Loucy (cell line): ENCODE results near the gene CORO1C.
"Not testable (repeated sequence)": the region's sequence is repeated elsewhere in the genome, so short reads cannot be mapped to it uniquely, and the experiment has no call there.

Experiments used
- H2AFZ ChIP-seq: fragments of 200-600 bp; sonication (generic); 2 replicates; pipeline ENCODE4 v1.6.0; 2016; ENCODE audit warnings: antibody characterized with exemption, mild to moderate bottlenecking, low read length, moderate library complexity
- H3F3A ChIP-seq: fragments of 200-600 bp; 2 replicates; pipeline ENCODE4 v1.6.0; 2016; ENCODE audit warnings: antibody characterized with exemption, low read depth, mild to moderate bottlenecking
- H3K27me3 ChIP-seq: fragments of 200-600 bp; sonication (generic); 2 replicates; pipeline ENCODE4 v1.6.1; 2014; ENCODE audit warnings: low read length, mild to moderate bottlenecking; ENCODE audit not compliant: insufficient read depth, poor library complexity, severe bottlenecking
- H3K36me3 ChIP-seq: fragments of 200-600 bp; sonication (generic); 2 replicates; pipeline ENCODE4 v1.6.1; 2016; ENCODE audit warnings: low read length; ENCODE audit not compliant: insufficient read depth
- H3K4me1 ChIP-seq: fragments of 200-600 bp; sonication (generic); 2 replicates; pipeline ENCODE4 v1.5.1; 2014; ENCODE audit warnings: low read length, mild to moderate bottlenecking; ENCODE audit not compliant: insufficient read depth, poor library complexity, severe bottlenecking
- H3K4me2 ChIP-seq: fragments of 200-600 bp; sonication (generic); 2 replicates; pipeline ENCODE4 v1.6.0; 2014; ENCODE audit warnings: antibody characterized with exemption, low read length, low read depth, mild to moderate bottlenecking; ENCODE audit not compliant: poor library complexity, severe bottlenecking
- H3K4me3 ChIP-seq: fragments of 200-600 bp; sonication (generic); 2 replicates; pipeline ENCODE4 v1.5.1; 2014; ENCODE audit warnings: low read length, mild to moderate bottlenecking, mixed read lengths; ENCODE audit not compliant: poor library complexity, severe bottlenecking
- H3K79me2 ChIP-seq: fragments of 200-600 bp; sonication (generic); 2 replicates; pipeline ENCODE4 v1.6.1; 2014; ENCODE audit warnings: low read length; ENCODE audit not compliant: insufficient read depth
- H3K9ac ChIP-seq: fragments of 200-600 bp; sonication (generic); 2 replicates; pipeline ENCODE4 v1.6.0; 2014; ENCODE audit warnings: mild to moderate bottlenecking, low read depth, low read length, moderate library complexity; ENCODE audit not compliant: poor library complexity, severe bottlenecking
- H3K9me2 ChIP-seq: fragments of 200-600 bp; sonication (generic); replicated peaks from 2 replicates; pipeline ENCODE4 v1.6.1; 2016; ENCODE audit warnings: low read depth, low read length, mixed read lengths
- H3K9me3 ChIP-seq: fragments of 200-600 bp; sonication (generic); 2 replicates; pipeline ENCODE4 v1.6.1; 2014; ENCODE audit warnings: mild to moderate bottlenecking, antibody characterized with exemption, low read length, low read depth; ENCODE audit not compliant: insufficient read depth
- H4K20me1 ChIP-seq: fragments of 200-600 bp; sonication (generic); 2 replicates; pipeline ENCODE4 v1.6.0; 2014; ENCODE audit warnings: antibody characterized with exemption, low read length, mild to moderate bottlenecking; ENCODE audit not compliant: insufficient read depth, poor library complexity, severe bottlenecking
- EZH2phosphoT487 ChIP-seq: fragments of 200-600 bp; IDR thresholded peaks from 2 replicates; pipeline ENCODE4 v1.6.1; 2018; ENCODE audit warnings: antibody characterized with exemption, mild to moderate bottlenecking, moderate library complexity, borderline replicate concordance
- TF ChIP-seq, protein P1 (sequence below): fragments of 200-600 bp; sonication (generic); conservative IDR thresholded peaks from 2 replicates; pipeline ENCODE4 v1.5.1; 2014; ENCODE audit warnings: mild to moderate bottlenecking, antibody characterized with exemption, low read length

The CORO1C gene

DNA sequence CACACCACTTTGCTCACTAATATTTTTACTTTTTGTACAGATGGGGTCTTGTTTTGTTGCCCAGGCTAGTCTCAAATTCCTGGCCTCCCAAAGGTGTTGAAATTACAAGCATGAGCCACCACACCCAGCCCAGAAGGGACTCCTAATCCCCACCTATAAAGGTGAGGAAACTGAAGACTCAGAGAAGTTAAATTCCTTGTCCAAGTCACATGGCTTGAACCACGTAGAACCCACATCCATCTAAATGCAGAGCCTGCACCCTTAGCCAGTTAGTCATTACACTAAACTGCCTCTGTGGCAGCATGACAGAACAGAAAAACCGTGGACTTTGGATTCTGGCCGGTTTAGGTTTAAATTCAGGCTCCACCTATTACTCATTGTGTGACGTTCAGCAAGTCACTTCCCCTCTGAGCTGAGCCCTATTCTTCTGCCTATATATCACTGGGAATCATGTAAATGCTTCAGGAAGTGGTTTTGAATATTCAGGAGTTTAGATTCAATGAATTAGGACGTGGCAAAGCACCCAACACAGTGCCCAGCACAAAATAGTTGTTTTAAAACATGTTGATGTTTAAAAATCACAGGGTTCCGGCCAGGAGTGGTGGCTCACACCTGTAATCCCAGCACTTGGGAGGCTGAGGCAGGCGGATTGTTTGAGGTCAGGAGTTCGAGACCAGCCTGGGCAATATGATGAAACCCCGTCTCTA, 3.0 kb upstream of the CORO1C start:
- no peaks in the 10 kb centered on the region for H3K36me3 ChIP-seq
- peaks cover 17% of the 10 kb centered on the region for H3K4me1 ChIP-seq
- H3K9me3 ChIP-seq, result no peaks in the 10 kb centered on the region
- H4K20me1 ChIP-seq, result peaks cover 16% of the 10 kb centered on the region
- TF ChIP-seq, protein P1, sequence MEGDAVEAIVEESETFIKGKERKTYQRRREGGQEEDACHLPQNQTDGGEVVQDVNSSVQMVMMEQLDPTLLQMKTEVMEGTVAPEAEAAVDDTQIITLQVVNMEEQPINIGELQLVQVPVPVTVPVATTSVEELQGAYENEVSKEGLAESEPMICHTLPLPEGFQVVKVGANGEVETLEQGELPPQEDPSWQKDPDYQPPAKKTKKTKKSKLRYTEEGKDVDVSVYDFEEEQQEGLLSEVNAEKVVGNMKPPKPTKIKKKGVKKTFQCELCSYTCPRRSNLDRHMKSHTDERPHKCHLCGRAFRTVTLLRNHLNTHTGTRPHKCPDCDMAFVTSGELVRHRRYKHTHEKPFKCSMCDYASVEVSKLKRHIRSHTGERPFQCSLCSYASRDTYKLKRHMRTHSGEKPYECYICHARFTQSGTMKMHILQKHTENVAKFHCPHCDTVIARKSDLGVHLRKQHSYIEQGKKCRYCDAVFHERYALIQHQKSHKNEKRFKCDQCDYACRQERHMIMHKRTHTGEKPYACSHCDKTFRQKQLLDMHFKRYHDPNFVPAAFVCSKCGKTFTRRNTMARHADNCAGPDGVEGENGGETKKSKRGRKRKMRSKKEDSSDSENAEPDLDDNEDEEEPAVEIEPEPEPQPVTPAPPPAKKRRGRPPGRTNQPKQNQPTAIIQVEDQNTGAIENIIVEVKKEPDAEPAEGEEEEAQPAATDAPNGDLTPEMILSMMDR, result no peak
- TF ChIP-seq EZH2phosphoT487, result no peak
- no peak overlapping the region for H3K4me3 ChIP-seq
- no peaks in the 10 kb centered on the region for H3F3A ChIP-seq
- peak overlapping the region; percentile 6; the same call in 1 of the 2 replicates for H2AFZ ChIP-seq
- no peak overlapping the region for H3K4me2 ChIP-seq
- no peaks in the 10 kb centered on the region for H3K9me2 ChIP-seq
- no peaks in the 10 kb centered on the region for H3K27me3 ChIP-seq
- peaks cover 19% of the 10 kb centered on the region for H3K79me2 ChIP-seq
- no peak overlapping the region for H3K9ac ChIP-seq

DNA sequence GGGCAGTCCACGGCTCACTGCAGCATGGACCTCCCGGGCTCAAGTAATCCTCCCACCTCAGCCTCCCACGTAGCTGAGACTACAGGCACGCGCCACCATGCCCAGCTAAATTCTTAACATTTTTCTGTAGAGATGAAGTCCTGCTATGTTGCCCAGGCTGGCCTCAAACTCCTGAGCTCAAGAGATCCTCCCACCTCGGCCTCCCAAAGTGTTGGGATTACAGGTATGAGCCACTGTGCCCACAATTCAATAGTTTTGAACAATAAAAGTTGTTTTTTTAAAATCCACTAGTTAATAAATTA, 1.9 kb upstream of the CORO1C start:
- not testable (repeated sequence) for H2AFZ ChIP-seq

DNA sequence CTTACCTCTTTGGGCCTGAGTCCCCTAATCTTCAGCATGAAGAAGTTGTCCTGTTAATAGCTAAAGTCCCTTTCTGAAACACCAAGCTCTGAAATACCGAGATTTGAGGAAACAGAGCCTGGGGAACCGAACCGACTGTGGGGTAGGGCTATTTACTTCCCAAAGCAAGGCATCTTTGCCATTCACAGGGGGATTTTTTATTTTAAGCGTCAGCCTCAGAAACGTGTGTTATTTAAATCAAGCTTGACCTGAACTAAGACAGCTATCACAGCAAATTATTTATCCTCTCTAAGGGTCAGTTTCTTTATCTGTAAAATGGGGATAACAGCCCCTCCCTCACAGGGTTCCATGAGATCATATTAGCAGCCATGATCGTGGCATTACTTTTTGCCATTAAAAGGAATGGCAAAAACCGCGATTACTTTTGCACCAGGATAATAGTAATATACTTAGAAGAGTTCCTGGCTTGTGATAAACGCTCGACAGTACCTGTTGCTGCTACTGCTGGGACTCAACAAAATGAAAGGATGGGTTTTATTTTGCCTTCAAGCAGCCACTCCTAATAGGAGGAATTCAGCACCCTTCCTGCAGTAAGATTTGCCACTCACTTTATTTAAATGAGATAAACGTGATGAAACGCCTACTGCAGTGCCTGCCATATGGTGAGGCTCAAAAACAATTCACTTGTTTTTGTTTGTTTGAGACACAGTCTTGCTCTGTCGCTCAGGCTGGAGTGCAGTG, 1.3 kb upstream of the CORO1C start:
- peaks cover 36% of the 10 kb centered on the region for H3K79me2 ChIP-seq
- no peaks in the 10 kb centered on the region for H3F3A ChIP-seq
- no peaks in the 10 kb centered on the region for H3K9me2 ChIP-seq
- H3K27me3 ChIP-seq, result no peaks in the 10 kb centered on the region
- H3K4me2 ChIP-seq, result peak overlapping the region; percentile 57
- H3K4me3 ChIP-seq, result peak overlapping the region; percentile 92
- H3K4me1 ChIP-seq, result peaks cover 34% of the 10 kb centered on the region
- H3K36me3 ChIP-seq, result no peaks in the 10 kb centered on the region
- no peaks in the 10 kb centered on the region for H3K9me3 ChIP-seq
- H2AFZ ChIP-seq, result peak overlapping the region; percentile 99
- TF ChIP-seq EZH2phosphoT487, result no peak
- TF ChIP-seq, protein P1, result no peak
- H4K20me1 ChIP-seq, result peaks cover 33% of the 10 kb centered on the region
- peak overlapping the region; percentile 75 for H3K9ac ChIP-seq

More for the DNA sequence above, 1.9 kb upstream of the CORO1C start:
- H3K9me2 ChIP-seq, H3K4me3 ChIP-seq, H3F3A ChIP-seq, H3K27me3 ChIP-seq, H3K9me3 ChIP-seq, H3K9ac ChIP-seq, H3K4me2 ChIP-seq, H3K36me3 ChIP-seq: not testable (repeated sequence)
- Histone ChIP-seq H4K20me1 (peaks cover 28% of the 10 kb centered on the region), H3K4me1 (peaks cover 28% of the 10 kb centered on the region), H3K79me2 (peaks cover 30% of the 10 kb centered on the region)
